ENCODE measurements around the gene TENT4A.

TENT4A gene

GRCh38 chr5:6752782-6753181 is 39.5 kb downstream of the TENT4A start:
- DNase-seq (ENCODE audit: low spot score), result no peak

- no peak for DNase-seq (ENCODE audit: low spot score)
Measured at GRCh38 chr5:6753851-6754250, 40.6 kb downstream of the TENT4A start.

GRCh38 chr5:6754766-6755165 is 41.5 kb downstream of the TENT4A start:
- no peak for DNase-seq (ENCODE audit: low spot score)

GRCh38 chr5:6755519-6755918 is 42.3 kb downstream of the TENT4A start:
- DNase-seq (ENCODE audit: low spot score), result no peak

GRCh38 chr5:6755941-6756340 is 42.7 kb downstream of the TENT4A start:
- no peak for DNase-seq (ENCODE audit: low spot score)

GRCh38 chr5:6757414-6757969 is 44.3 kb downstream of the TENT4A start:
- DNase-seq (ENCODE audit: low spot score), result no peak

- no peak for DNase-seq (ENCODE audit: low spot score)
Measured at GRCh38 chr5:6758236-6758635, 45.0 kb downstream of the TENT4A start.

GRCh38 chr5:6758706-6759105 is 45.5 kb downstream of the TENT4A start:
- DNase-seq (ENCODE audit: low spot score), result no peak

GRCh38 chr5:6759401-6759800 is 46.2 kb downstream of the TENT4A start:
- DNase-seq (ENCODE audit: low spot score), result no peak

GRCh38 chr5:6759983-6760382 is 46.8 kb downstream of the TENT4A start:
- DNase-seq (ENCODE audit: low spot score), result no peak

GRCh38 chr5:6760686-6761085 is 47.5 kb downstream of the TENT4A start:
- DNase-seq (ENCODE audit: low spot score), result no peak

- DNase-seq (ENCODE audit: low spot score), result no peak
Measured at GRCh38 chr5:6761333-6761732, 48.1 kb downstream of the TENT4A start.

GRCh38 chr5:6762116-6762515 is 48.9 kb downstream of the TENT4A start:
- DNase-seq (ENCODE audit: low spot score), result no peak

GRCh38 chr5:6762697-6763096 is 49.5 kb downstream of the TENT4A start:
- DNase-seq (ENCODE audit: low spot score), result no peak

GRCh38 chr5:6763191-6763590 is 50.0 kb downstream of the TENT4A start:
- DNase-seq (ENCODE audit: low spot score), result no peak

- DNase-seq (ENCODE audit: low spot score), result peak; percentile 83
Measured at GRCh38 chr5:6765612-6766525, 52.6 kb downstream of the TENT4A start.

- DNase-seq (ENCODE audit: low spot score), result peak; percentile 66
Measured at GRCh38 chr5:6766604-6767093, 53.4 kb downstream of the TENT4A start.

GRCh38 chr5:6767481-6768063 is 54.3 kb downstream of the TENT4A start:
- no peak for DNase-seq (ENCODE audit: low spot score)

- no peak for DNase-seq (ENCODE audit: low spot score)
Measured at GRCh38 chr5:6768590-6769230, 55.5 kb downstream of the TENT4A start.

- no peak for DNase-seq (ENCODE audit: low spot score)
Measured at GRCh38 chr5:6770826-6771607, 57.8 kb downstream of the TENT4A start.

- DNase-seq (ENCODE audit: low spot score), result no peak
Measured at GRCh38 chr5:6772886-6773285, 59.7 kb downstream of the TENT4A start.
